Left lung (tissue), 10 donors: ENCODE data around the gene KRT27. TPM values are rescaled to one million over a fixed set of nuclear protein-coding genes. Genes with fewer than 3 reads are reported as not detected.

Experiments
- ATAC-seq: fragments of 200-7000 bp; cut with Tn5 transposase; one replicate; pipeline ENCODE4 v1.9.1; 2020; ENCODE audit warnings: moderate library complexity
- DNase-seq, 4 donors: peaks; one replicate each; pipeline ENCODE4 v3.0.0-alpha.2; 2013 to 2020
- H3K27ac ChIP-seq, 2 donors: fragments of 200-600 bp; sonication (generic) in 1 of 2; one replicate each; pipeline versions ENCODE4 v1.5.0 to v1.8.0; 2020 to 2021
- H3K27me3 ChIP-seq, 2 donors: fragments of 200-600 bp; sonication (generic) in 1 of 2; one replicate each; pipeline versions ENCODE4 v1.5.0 to v1.8.0; 2020 to 2021
- H3K36me3 ChIP-seq, 2 donors: fragments of 200-600 bp; sonication (generic) in 1 of 2; one replicate each; pipeline versions ENCODE4 v1.5.0 to v1.8.0; 2020 to 2021
- H3K4me1 ChIP-seq, 2 donors: fragments of 200-600 bp; one replicate each; pipeline ENCODE4 v1.8.0; 2021
- H3K4me3 ChIP-seq, 2 donors: fragments of 200-600 bp; sonication (generic) in 1 of 2; one replicate each; pipeline versions ENCODE4 v1.5.0 to v1.8.0; 2020 to 2021; ENCODE audit warnings: mild to moderate bottlenecking in 1 of 2
- H3K9me3 ChIP-seq, 2 donors: fragments of 200-600 bp; sonication (generic) in 1 of 2; one replicate each; pipeline versions ENCODE4 v1.5.0 to v1.8.0; 2020 to 2021
- CTCF ChIP-seq, 2 donors: fragments of 200-600 bp; sonication (generic) in 1 of 2; IDR thresholded peaks; one replicate each; pipeline versions ENCODE4 v1.5.0 to v1.8.0; 2021; ENCODE audit warnings: antibody characterized with exemption in 2 of 2
- intact Hi-C, 2 donors: fragments of 100-400 bp; cut with DNase I; formaldehyde crosslinking; loops; one replicate each; pipeline versions ENCODE4 v1.11.2 to v1.14.2; 2022
- polyA plus RNA-seq, 6 donors: library from polyadenylated mRNA; unstranded; fragments of 120-200 nt; gene quantifications; one replicate each; pipeline ENCODE4 v1.2.1, GENCODE V29; 2013; ENCODE audit not compliant: insufficient read length in 6 of 6
- total RNA-seq, 2 donors: library from RNA; stranded (reverse); fragmentation: NEBNext Ultra II Directional; extraction: Animal tissue kit (Norgen Biotek cat#: 25700); gene quantifications; one replicate each; pipeline ENCODE4 v1.2.1, GENCODE V29; 2021
- donor health status: DM: no; HTN: yes; CAD: no.
- donor health status: DM: no; HTN: no; CAD: no.

Gene KRT27
- total and polyA plus RNA-seq, 8 donors: 0.18 to 0.64 (median 0.38) TPM; not detected in 1

GRCh38 chr17:40825599-40825998 is 43.2 kb upstream of the KRT27 start:
- Histone ChIP-seq H3K36me3 (no peaks in the 10 kb centered on the region), H3K27ac (no peak overlapping the region), H3K4me1 (no peaks in the 10 kb centered on the region), H3K9me3 (no peaks in the 10 kb centered on the region), H3K4me3 (no peak overlapping the region), H3K27me3 (peaks cover 0 to under 1% of the 10 kb centered on the region in 2 donors)
- no peak for ATAC-seq
- no peak for TF ChIP-seq CTCF (IDR thresholded peaks at IDR 0.05)
- intact Hi-C loops: no loop called here
- DNase-seq: no peak

GRCh38 chr17:40824015-40824832 is 41.9 kb upstream of the KRT27 start:
- Histone ChIP-seq H3K4me3 (no peak overlapping the region), H3K9me3 (no peaks in the 10 kb centered on the region), H3K36me3 (no peaks in the 10 kb centered on the region), H3K27ac (no peak overlapping the region), H3K4me1 (peaks cover 0 to 3% of the 10 kb centered on the region in 2 donors), H3K27me3 (peaks cover 0 to 5% of the 10 kb centered on the region in 2 donors)
- TF ChIP-seq CTCF (IDR thresholded peaks at IDR 0.05): no peak
- ATAC-seq: no peak
- DNase-seq: no peak
- intact Hi-C loops: no loop called here

GRCh38 chr17:40822132-40822812 is 39.9 kb upstream of the KRT27 start, which contains the start of gene KRT10:
Gene KRT10 (minus strand): TSS chr17:40822614. CDS start chr17:40822585, 29 bp downstream.
- no peaks in the 10 kb centered on the region for H3K9me3 ChIP-seq
- DNase-seq (no peak), ATAC-seq (no peak)
- no peak within 1 kb of the TSS for H3K27ac ChIP-seq
- intact Hi-C loops: no loop called here
- H3K4me3 ChIP-seq: no peak within 1 kb of the TSS
- H3K27me3 ChIP-seq: peaks cover 0 to 5% of the 10 kb centered on the region in 2 donors
- peaks cover 0 to 8% of the 10 kb centered on the region in 2 donors for H3K4me1 ChIP-seq
- peaks cover 0 to 6% of the 10 kb centered on the region in 2 donors for H3K36me3 ChIP-seq
- no peak for TF ChIP-seq CTCF (IDR thresholded peaks at IDR 0.05)

GRCh38 chr17:40821536-40821935 is 39.2 kb upstream of the KRT27 start:
- Histone ChIP-seq H3K27ac (no peak overlapping the region), H3K36me3 (peaks cover 0 to 11% of the 10 kb centered on the region in 2 donors), H3K9me3 (no peaks in the 10 kb centered on the region), H3K4me1 (peaks cover 0 to 8% of the 10 kb centered on the region in 2 donors), H3K4me3 (no peak overlapping the region), H3K27me3 (peaks cover 0 to 5% of the 10 kb centered on the region in 2 donors)
- DNase-seq (no peak), ATAC-seq (peak; percentile 23)
- TF ChIP-seq CTCF (IDR thresholded peaks at IDR 0.05): no peak
- intact Hi-C loops: no loop called here

GRCh38 chr17:40820228-40820838 is 38.0 kb upstream of the KRT27 start:
- intact Hi-C loops: no loop called here
- no peak overlapping the region for H3K27ac ChIP-seq
- ATAC-seq (no peak), DNase-seq (no peak)
- H3K9me3 ChIP-seq: no peaks in the 10 kb centered on the region
- peaks cover 0 to 5% of the 10 kb centered on the region in 2 donors for H3K27me3 ChIP-seq
- H3K4me1 ChIP-seq: peaks cover 0 to 8% of the 10 kb centered on the region in 2 donors
- H3K36me3 ChIP-seq: peaks cover 0 to 11% of the 10 kb centered on the region in 2 donors
- no peak for TF ChIP-seq CTCF (IDR thresholded peaks at IDR 0.05)
- H3K4me3 ChIP-seq: no peak overlapping the region
